Activated T-cell treated with anti-CD3 and anti-CD28 coated beads for 4 hours (primary cell): ENCODE data around the gene HSD17B11.
A peak's percentile ranks its signal among the peaks of the same experiment; 100 is the strongest.
"Not testable (repeated sequence)": the region's sequence is repeated elsewhere in the genome, so short reads cannot be mapped to it uniquely, and the experiment has no call there.

Experiments
- DNase-seq: peaks from one replicate; pipeline ENCODE4 v3.0.0-alpha.2; 2020

HSD17B11 gene

GRCh38 chr4:87390891-87391575 lies at the start of gene HSD17B11:
Gene HSD17B11 (minus strand): TSS chr4:87391188. CDS start chr4:87391070, 118 bp downstream.
- peak; percentile 57 for DNase-seq

GRCh38 chr4:87433342-87433741 lies 42.4 kb upstream of the HSD17B11 start:
- no peak for DNase-seq

GRCh38 chr4:87430038-87430437 lies 39.0 kb upstream of the HSD17B11 start:
- DNase-seq = no peak

- DNase-seq = no peak
Measured at GRCh38 chr4:87428979-87429378, 38.0 kb upstream of the HSD17B11 start.

DNA sequence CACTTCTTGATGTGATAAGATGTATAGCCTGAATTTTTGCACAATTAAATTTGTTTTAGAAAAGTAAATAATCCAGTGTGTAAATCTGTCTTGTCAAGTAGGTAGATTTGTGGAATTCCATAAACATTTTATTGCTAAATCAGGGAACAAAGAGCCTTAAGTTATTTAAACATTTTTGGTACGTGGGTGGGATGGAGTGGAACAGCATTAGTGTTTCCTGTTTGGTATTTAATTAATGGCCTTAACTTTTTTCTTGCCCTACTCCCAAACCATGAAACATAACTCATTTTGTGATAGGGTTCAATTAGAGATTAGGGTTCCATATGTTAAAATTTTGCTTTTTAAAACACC lies 36.5 kb upstream of the HSD17B11 start:
- DNase-seq = no peak

DNA sequence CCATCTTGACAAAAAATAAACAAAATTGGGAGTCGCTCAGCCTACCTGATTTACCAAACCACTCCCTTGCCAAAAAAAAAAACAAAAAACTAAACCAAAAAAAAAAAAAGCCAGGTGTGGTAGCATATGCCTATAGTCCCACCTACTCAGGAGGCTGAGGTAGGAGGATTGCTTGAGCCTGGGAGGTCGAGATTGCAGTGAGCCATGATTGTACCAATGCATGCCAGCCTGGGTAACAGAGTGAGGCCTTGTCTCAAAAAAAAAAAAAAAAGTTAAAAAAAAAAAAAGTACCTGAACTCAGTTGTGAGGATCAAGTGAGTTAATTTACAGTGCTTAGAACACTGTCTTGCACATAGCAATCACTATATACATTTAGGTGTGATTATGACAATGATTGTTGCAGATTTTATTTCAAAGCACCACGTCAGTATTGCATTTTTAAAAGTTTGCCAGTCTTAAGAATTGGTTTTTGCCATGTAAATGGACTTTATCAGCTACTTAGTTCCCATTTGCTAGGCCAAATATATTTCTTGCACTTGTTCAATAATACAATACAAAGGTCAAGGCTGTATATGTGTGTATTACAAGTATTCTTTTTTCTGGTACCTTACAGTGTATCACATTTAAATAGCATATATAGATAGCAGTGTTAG lies 36.0 kb upstream of the HSD17B11 start:
- DNase-seq = no peak

DNA sequence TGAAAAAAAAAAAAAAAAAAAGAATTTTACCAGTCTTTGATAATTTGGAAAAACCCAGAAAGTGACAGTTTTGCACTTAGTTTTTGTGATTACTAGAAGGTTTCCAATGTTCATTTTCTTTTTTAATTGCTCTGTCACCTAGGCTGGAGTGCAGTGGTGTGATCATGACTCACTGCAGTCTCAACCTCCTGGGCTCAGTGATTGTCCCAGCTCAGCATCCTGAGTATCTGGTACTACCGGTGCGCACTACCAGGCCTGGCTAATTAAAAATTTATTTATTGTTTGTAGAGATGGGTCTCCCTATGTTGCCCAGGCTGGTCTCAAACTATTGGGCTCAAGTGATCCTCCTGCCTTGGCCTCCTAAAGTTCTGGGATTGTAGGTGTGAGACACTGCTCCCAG lies 34.7 kb upstream of the HSD17B11 start:
- no peak for DNase-seq

DNA sequence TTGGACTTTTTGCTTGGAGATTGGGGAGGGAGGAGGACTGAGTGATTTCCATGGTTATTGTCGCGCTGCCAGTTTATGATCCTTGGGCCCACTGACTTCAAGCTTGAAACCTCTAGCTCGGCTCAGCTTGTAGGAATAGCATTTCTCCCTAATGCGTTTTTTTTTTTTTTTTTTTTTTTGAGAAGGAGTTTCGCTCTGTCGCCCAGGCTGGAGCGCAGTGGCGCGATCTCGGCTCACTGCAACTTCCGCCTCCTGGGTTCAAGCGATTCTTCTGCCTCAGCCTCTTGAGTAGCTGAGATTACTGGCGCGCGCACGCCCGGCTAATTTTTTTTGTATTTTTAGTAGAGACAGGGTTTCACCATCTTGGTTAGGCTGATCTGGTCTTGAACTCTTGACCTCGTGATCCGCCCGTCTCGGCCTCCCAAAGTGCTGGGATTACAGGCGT lies 33.1 kb upstream of the HSD17B11 start:
- DNase-seq = not testable (repeated sequence)

DNA sequence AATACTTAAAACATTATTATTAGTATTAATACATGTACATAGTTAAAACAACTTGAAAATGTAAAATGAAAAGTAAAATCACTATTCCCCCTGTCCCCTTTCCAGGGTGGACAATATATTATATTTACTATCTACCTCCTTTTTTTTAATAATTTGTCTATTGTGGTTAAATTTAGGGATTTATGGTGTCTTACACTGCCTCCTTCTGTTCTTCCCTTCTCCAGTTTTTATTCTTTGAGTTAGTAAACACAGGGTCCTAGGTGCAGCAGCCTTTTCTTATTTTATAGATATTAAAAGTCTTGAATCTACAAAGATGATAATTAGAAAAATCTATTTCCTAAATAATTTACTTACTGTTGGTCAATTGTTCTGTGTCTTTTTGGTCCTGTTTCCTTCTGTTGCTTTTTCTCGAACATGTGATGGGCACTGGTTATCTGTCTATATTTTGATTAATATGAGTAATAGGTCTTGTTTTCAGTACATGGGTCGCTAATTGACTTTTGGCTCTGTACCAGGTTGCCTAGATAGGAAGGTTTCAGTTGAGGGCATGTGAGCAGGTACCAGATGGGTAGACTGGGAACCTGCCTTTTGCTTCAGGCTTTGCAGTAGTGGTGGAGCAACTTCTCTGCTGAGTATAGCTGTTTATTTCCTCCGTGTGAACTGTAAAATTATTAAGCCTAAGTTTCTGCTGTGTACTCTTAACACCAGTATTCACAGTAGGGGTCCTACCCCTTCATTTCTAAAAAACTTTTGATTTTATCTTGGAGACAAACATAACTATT lies 32.5 kb upstream of the HSD17B11 start:
- no peak for DNase-seq

- peak; percentile 78 for DNase-seq
Measured at GRCh38 chr4:87422104-87423052, 31.4 kb upstream of the HSD17B11 start, which contains the start of gene NUDT9. Gene NUDT9 (plus strand): TSS chr4:87422573. CDS start chr4:87422906, 333 bp downstream.

DNA sequence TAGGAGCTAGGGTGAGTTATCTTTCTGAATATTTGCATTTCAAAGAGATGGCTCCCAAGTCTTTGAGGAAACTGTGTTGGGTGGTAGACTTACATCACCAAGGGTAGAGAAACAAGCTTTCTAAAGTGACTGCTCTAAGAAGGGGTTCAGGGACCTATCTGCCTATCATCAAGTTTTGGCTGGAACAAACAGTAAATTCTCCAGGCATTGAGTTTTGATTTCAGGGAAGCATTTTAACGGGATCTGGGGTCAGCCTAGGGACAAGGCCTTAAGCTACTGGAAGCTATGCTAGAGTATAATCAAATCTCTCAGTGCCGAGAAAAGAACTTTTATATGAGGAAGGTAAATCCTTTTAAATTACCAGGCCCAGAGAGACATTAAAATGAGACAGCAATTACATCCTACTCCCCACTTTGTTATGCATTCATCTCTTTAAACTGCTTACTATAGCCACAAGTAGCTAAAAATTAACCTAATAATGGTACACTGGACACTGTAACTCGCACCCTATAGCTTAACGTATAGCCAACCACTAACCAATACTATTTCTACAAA lies 29.4 kb upstream of the HSD17B11 start:
- no peak for DNase-seq

DNA sequence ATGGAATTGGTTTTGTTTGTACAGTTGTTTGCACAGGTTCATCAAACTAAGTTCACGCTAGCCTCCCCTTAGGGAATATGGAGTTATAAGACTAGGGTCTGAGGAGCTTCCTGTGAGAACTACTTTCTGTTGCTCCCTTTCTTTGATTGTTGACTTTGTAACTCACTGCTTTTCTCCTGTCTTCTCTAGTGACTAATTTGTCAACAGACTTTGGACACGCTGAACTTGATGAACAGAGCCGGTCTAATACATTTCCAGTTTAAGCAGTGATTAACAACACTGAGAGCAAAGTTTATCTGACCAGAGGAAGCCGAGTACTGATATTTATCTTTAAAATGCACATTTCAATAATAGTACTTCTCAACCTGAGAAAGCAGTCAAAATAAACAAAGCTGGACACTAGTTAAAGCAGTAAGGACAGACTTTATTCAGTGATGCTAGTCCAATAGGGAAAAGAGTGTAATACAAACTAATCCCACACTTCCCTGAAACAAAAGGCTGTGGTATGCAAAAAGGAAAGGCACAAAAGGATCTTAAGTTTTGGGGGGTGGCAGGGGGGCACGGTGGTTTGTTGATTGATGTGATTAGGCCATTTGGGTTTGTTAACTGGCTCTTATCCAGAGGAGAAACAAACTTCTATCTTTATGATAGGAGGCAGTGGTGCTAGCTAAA lies 28.7 kb upstream of the HSD17B11 start:
- no peak for DNase-seq

GRCh38 chr4:87418410-87418809 lies 27.4 kb upstream of the HSD17B11 start:
- DNase-seq = not testable (repeated sequence)

- DNase-seq = no peak
Measured at GRCh38 chr4:87416965-87417364, 26.0 kb upstream of the HSD17B11 start.

DNA sequence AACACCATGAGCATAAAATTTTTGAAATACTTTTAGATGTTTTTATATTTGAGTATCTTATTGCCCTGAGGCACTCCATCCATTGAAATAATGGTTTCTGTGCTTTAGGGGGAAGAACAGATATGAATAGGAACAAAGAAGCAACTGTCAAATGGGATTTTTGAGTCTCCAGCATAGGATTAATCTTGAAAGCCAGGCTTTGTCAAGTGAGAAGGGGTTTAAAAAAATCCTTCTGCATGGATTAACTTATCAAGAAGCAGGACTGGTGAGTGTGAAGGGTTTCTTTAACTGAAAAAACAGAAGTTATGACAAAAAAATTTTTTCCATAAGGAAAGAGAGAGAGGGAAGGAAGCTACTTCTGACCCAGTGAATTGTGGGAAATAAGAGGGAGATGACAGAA lies 23.8 kb upstream of the HSD17B11 start:
- DNase-seq = no peak

- DNase-seq = no peak
Measured at GRCh38 chr4:87410679-87411078, 19.7 kb upstream of the HSD17B11 start.

DNA sequence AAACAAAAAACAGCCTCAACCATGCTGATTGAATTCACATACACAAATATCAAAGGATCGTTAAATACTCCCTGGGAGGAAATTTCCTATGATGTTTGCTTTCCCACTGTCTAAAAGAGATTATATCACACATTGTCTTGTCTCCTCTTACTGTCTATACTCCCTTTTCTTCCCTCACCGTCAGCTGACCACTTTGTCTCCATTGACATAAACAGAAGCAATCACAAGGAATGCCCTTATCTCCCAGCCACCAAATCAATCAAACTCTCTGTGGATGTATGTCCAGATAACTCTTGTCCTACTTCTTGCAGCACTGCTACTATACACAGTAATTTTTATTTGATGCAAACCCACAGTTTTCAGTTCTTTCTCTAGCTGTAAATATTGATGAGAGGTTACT lies 19.2 kb upstream of the HSD17B11 start:
- no peak for DNase-seq

DNA sequence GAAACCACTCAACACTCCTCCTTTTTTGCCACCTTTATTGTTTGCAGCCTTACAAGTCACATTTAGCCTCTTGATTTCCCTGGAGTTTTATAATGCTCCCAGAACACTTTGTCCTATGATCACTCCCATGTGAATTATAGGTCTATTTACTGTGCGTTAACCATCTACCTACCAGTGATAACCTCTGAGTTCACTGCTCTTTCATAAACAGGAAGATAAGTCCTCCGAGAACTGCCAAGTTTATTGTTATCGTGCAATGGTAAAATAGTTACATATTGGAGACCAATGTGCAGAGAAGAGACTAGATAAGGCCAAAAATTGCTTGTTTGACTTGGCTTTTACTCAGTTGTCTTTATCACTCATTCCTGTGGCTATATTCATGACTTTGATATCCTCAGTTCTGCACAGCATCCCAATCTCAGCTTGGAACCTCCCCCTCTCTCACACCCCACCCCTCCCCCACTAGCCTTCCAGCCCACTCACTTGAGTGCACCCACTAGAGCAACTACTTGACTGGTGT lies 18.5 kb upstream of the HSD17B11 start:
- DNase-seq = no peak

DNA sequence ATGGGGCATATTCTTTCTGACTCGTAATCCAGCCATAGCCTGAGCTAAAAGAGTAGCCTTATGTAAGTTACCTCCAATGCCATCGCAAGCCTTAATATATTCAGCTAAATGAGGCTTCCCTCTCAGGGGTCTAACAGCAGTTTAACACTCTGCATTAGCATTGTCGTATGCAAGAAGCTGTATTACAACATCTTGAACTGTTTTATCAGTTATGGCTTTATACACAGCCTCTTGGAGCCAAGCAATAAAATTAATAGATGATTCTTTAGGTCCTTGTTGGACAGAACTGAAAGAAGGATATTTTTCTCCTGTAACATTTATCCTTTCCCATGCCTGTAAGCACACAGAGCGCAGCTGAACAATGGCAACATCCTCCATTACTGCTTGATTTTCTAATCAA lies 15.9 kb upstream of the HSD17B11 start:
- not testable (repeated sequence) for DNase-seq

DNA sequence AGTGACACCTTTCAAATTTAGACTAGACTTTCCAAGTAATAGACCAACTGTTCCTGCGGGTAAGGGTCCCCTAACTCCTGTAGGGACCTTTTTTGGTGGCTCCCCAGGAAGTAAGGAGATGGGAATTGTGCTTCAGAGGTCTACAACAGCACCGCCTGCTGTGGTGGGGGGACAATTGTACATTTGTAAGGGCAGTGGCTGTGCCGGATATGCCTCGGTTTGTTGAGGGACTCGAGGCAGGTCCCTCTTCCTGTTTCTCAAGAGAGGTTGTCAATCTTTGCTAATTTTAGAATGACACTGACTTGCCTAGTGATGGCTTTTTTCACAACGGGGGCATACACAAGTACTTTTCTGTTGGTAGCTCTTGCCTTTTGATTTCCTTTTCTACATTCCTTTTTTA lies 15.5 kb upstream of the HSD17B11 start:
- no peak for DNase-seq

GRCh38 chr4:87405211-87405820 lies 14.3 kb upstream of the HSD17B11 start:
- DNase-seq = no peak
